HCT116 (cell line): Measurements from ENCODE around the gene NKX2-2. TPM values are rescaled to one million over a fixed set of nuclear protein-coding genes. Genes with fewer than 3 reads are reported as not detected.

Experiments used
- ATAC-seq: fragments of 200-7000 bp; cut with Tn5 transposase; 2 replicates; pipeline ENCODE4 v1.9.1; 2020; ENCODE audit warnings: mild to moderate bottlenecking, moderate library complexity
- BruUV-seq: library from RNA; stranded (reverse); fragments of 400-500 nt; replicated peaks from 2 replicates; lab custom pipeline; 2021; lab: Mats Ljungman, UMichigan
- CTCF ChIA-PET: fragments of 300-600 bp; sonication (Branson Sonifier 250); formaldehyde crosslinking; loops from one replicate; lab custom pipeline; 2021; ENCODE audit warnings: antibody characterized with exemption; lab: Charles Lee
- POLR2A ChIA-PET: fragments of 300-600, 350-600 bp; sonication (Branson Sonifier 250); formaldehyde crosslinking; loops from one replicate; lab custom pipeline; 2021; ENCODE audit warnings: antibody characterized with exemption; lab: Charles Lee
- RAD21 ChIA-PET, 2 experiments: fragments of 300-600 bp; sonication (Branson Sonifier 250); formaldehyde crosslinking; loops; one replicate each; lab custom pipeline; 2023; ENCODE audit warnings: low total read pairs in 2 of 2; ENCODE audit not compliant: uncharacterized antibody in 2 of 2, unreplicated experiment in 2 of 2, low non-redundant PET in 1 of 2; lab: Charles Lee
- DNase-seq: peaks from one replicate; pipeline ENCODE4 v3.0.0-alpha.2; 2010; ENCODE audit warnings: low read depth, low spot score
- H2AFZ ChIP-seq: fragments of 200-600 bp; shearing (Covaris generic), sonication (generic); 2 replicates; pipeline ENCODE4 v1.6.1; 2017; ENCODE audit warnings: low read depth, mixed run types, mixed read lengths, antibody characterized with exemption, low read length; ENCODE audit not compliant: poor library complexity, severe bottlenecking
- H3K27ac ChIP-seq: 2 replicates; pipeline ENCODE4 v1.5.1; 2012; ENCODE audit warnings: low read depth, low read length
- H3K27me3 ChIP-seq: fragments of 200-600 bp; sonication (generic); 2 replicates; pipeline ENCODE4 v1.6.1; 2016; ENCODE audit warnings: mixed run types, low read length, mixed read lengths; ENCODE audit not compliant: insufficient read depth
- H3K36me3 ChIP-seq, 2 experiments: fragments of 200-500 bp in 1 of 2; fragments of 200-600 bp in 1 of 2; sonication (Bioruptor generic) in 1 of 2; sonication (generic) in 1 of 2; 2 replicates each; pipeline versions ENCODE4 v1.5.1 to v1.6.1; 2014 to 2016; ENCODE audit warnings: low read length in 2 of 2, inconsistent platforms in 1 of 2, mixed read lengths in 1 of 2, mixed run types in 1 of 2; ENCODE audit not compliant: insufficient read depth in 2 of 2, control insufficient read depth in 1 of 2
- H3K4me1 ChIP-seq, 2 experiments: fragments of 200-600 bp in 1 of 2; sonication (generic) in 1 of 2; 2 replicates each; pipeline versions ENCODE4 v1.5.1 to v1.6.1; 2012 to 2017; ENCODE audit warnings: low read length in 2 of 2, inconsistent platforms in 1 of 2, mild to moderate bottlenecking in 1 of 2, mixed read lengths in 1 of 2, mixed run types in 1 of 2, moderate library complexity in 1 of 2; ENCODE audit not compliant: insufficient read depth in 2 of 2, control insufficient read depth in 1 of 2
- H3K4me2 ChIP-seq: fragments of 200-600 bp; sonication (generic); 2 replicates; pipeline ENCODE4 v1.6.1; 2017; ENCODE audit warnings: mixed run types, low read length, mixed read lengths
- H3K4me3 ChIP-seq, 2 experiments: fragments of 200-600 bp in 1 of 2; sonication (generic) in 1 of 2; replicated peaks in 1 of 2; 2 replicates each; pipeline ENCODE4 v1.5.1; 2011 to 2016; ENCODE audit warnings: low read length in 2 of 2, control low read depth in 1 of 2, low read depth in 1 of 2, mild to moderate bottlenecking in 1 of 2, mixed read lengths in 1 of 2, mixed run types in 1 of 2
- H3K79me2 ChIP-seq: fragments of 200-600 bp; sonication (generic); 2 replicates; pipeline ENCODE4 v1.6.1; 2017; ENCODE audit warnings: mild to moderate bottlenecking, mixed run types, low read length, moderate library complexity, mixed read lengths; ENCODE audit not compliant: insufficient read depth
- H3K9ac ChIP-seq: fragments of 200-600 bp; sonication (generic); 2 replicates; pipeline ENCODE4 v1.6.1; 2016; ENCODE audit warnings: low read length, mixed read lengths
- H3K9me2 ChIP-seq: fragments of 200-600 bp; sonication (generic), shearing (Covaris generic); 2 replicates; pipeline ENCODE4 v1.6.1; 2017; ENCODE audit warnings: mixed run types, mild to moderate bottlenecking, moderate library complexity; ENCODE audit not compliant: insufficient read depth
- H3K9me3 ChIP-seq, 2 experiments: fragments of 200-500 bp in 1 of 2; fragments of 200-600 bp in 1 of 2; sonication (Bioruptor generic) in 1 of 2; sonication (generic) in 1 of 2; 2 replicates each; pipeline ENCODE4 v1.6.1; 2014 to 2017; ENCODE audit warnings: low read length in 2 of 2, mixed read lengths in 2 of 2, inconsistent platforms in 1 of 2, low read depth in 1 of 2, mild to moderate bottlenecking in 1 of 2, mixed run types in 1 of 2, moderate library complexity in 1 of 2; ENCODE audit not compliant: control insufficient read depth in 1 of 2, insufficient read depth in 1 of 2
- H4K20me1 ChIP-seq: fragments of 200-600 bp; sonication (generic), shearing (Covaris generic); 2 replicates; pipeline ENCODE4 v1.6.1; 2017; ENCODE audit warnings: mixed run types, mild to moderate bottlenecking, moderate library complexity; ENCODE audit not compliant: insufficient read depth
- CBX3 ChIP-seq: IDR thresholded peaks from 2 replicates; pipeline ENCODE4 v1.6.1; 2012; ENCODE audit warnings: low read depth
- EGR1 ChIP-seq: IDR thresholded peaks from 2 replicates; pipeline ENCODE4 v1.6.1; 2012; ENCODE audit warnings: low read depth
- ELF1 ChIP-seq: IDR thresholded peaks from 2 replicates; pipeline ENCODE4 v1.6.1; 2012; ENCODE audit warnings: low read depth, borderline replicate concordance
- EZH2 ChIP-seq: fragments of 200-600 bp; sonication (generic); IDR thresholded peaks from 2 replicates; pipeline ENCODE4 v1.6.1; 2017; ENCODE audit warnings: antibody characterized with exemption, mixed run types
- EZH2phosphoT487 ChIP-seq: fragments of 200-600 bp; IDR thresholded peaks from 2 replicates; pipeline ENCODE4 v1.6.1; 2018; ENCODE audit warnings: antibody characterized with exemption, borderline replicate concordance
- FOSL1 ChIP-seq: IDR thresholded peaks from 2 replicates; pipeline ENCODE4 v1.6.1; 2012; ENCODE audit warnings: low read depth
- JUND ChIP-seq: IDR thresholded peaks from 2 replicates; pipeline ENCODE4 v1.6.1; 2012
- POLR2A ChIP-seq: IDR thresholded peaks from 2 replicates; pipeline ENCODE4 v1.7.0; 2011; ENCODE audit warnings: borderline replicate concordance; ENCODE audit not compliant: insufficient read depth, insufficient read length; ENCODE audit errors: extremely low read depth
- POLR2AphosphoS5 ChIP-seq: IDR thresholded peaks from 2 replicates; pipeline ENCODE4 v1.6.1; 2011; ENCODE audit warnings: mild to moderate bottlenecking, low read depth, low read length, moderate library complexity
- SIN3A ChIP-seq: IDR thresholded peaks from 2 replicates; pipeline ENCODE4 v1.6.1; 2012; ENCODE audit warnings: low read depth
- SP1 ChIP-seq: IDR thresholded peaks from 2 replicates; pipeline ENCODE4 v1.6.1; 2012; ENCODE audit warnings: low read depth
- SRF ChIP-seq: IDR thresholded peaks from 2 replicates; pipeline ENCODE4 v1.6.1; 2012; ENCODE audit warnings: low read depth
- TCF7L2 ChIP-seq: IDR thresholded peaks from 2 replicates; pipeline ENCODE4 v1.7.0; 2011; ENCODE audit warnings: borderline replicate concordance, inconsistent platforms; ENCODE audit not compliant: insufficient read depth, insufficient read length; ENCODE audit errors: extremely low read depth
- YY1 ChIP-seq: IDR thresholded peaks from 2 replicates; pipeline ENCODE4 v1.6.1; 2011; ENCODE audit warnings: low read length, low read depth, moderate library complexity, mild to moderate bottlenecking; ENCODE audit not compliant: insufficient replicate concordance; ENCODE audit errors: extremely low read depth
- ZFX ChIP-seq: fragments of 450-650 bp; IDR thresholded peaks from 2 replicates; pipeline ENCODE4 v1.6.1; 2017
- intact Hi-C: fragments of 100-400 bp; cut with micrococcal nuclease; formaldehyde crosslinking; loops from 2 replicates; pipeline ENCODE4 v1.10.0; 2022
- total RNA-seq: library from RNA; stranded (reverse); gene quantifications from one replicate; pipeline ENCODE4 v1.2.1, GENCODE V29; 2021; ENCODE audit not compliant: unreplicated experiment
- TF ChIP-seq, protein P1 (sequence below): IDR thresholded peaks from 2 replicates; pipeline ENCODE4 v1.6.1; 2012
- TF ChIP-seq, protein P2 (sequence below): IDR thresholded peaks from 2 replicates; pipeline ENCODE4 v1.6.1; 2012; ENCODE audit warnings: low read depth
- TF ChIP-seq, protein P3 (sequence below): IDR thresholded peaks from 2 replicates; pipeline ENCODE4 v1.6.1; 2012
- TF ChIP-seq, protein P4 (sequence below), 3 experiments: fragments of 200-600 bp in 1 of 3; sonication (generic) in 1 of 3; IDR thresholded peaks in 2 of 3; conservative IDR thresholded peaks in 1 of 3; 2 replicates each; pipeline ENCODE4 v1.5.1; 2012 to 2017; ENCODE audit warnings: low read depth in 2 of 3, low read length in 2 of 3, antibody characterized with exemption in 1 of 3, borderline replicate concordance in 1 of 3, control low read depth in 1 of 3, mild to moderate bottlenecking in 1 of 3, mixed read lengths in 1 of 3, mixed run types in 1 of 3, moderate library complexity in 1 of 3; ENCODE audit not compliant: insufficient read depth in 1 of 3
- TF ChIP-seq, protein P5 (sequence below): IDR thresholded peaks from 2 replicates; pipeline ENCODE4 v1.6.1; 2011; ENCODE audit warnings: mild to moderate bottlenecking, low read length, moderate library complexity; ENCODE audit not compliant: insufficient replicate concordance; ENCODE audit errors: extremely low read depth

Gene NKX2-2
- total RNA-seq, 1 experiment from 2014 or later: not detected

DNA sequence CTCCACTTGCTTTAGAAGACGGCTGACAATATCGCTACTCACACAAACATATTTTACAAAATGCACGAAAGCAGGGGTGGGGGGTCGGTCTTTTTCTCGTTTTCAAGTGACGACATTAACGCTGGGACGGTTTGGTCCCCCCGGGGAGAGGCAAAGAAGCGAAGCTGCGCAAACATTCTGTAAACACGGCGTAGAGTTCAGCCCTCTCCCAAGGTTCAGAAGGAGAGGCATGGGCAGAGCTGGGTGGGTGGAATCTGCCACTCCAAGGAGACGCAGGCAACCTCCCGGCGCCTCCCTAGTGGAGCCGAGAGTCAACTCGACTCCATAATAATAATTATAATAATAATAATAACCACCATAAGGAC, 2.4 kb downstream of the NKX2-2 start:
- Histone ChIP-seq H3K4me2 (no peak overlapping the region), H3K4me3 (no peak overlapping the region), H4K20me1 (no peaks in the 10 kb centered on the region), H2AFZ (no peak overlapping the region), H3K9ac (no peak overlapping the region), H3K4me1 (peaks cover 0 to 3% of the 10 kb centered on the region in 2 experiments; a peak in 1 of 4 replicates), H3K9me2 (no peaks in the 10 kb centered on the region), H3K27me3 (no peaks in the 10 kb centered on the region)
- ATAC-seq: no peak
- no peak for DNase-seq
- no TSS peak for BruUV-seq
- ChIA-PET CTCF (no interaction called here), POLR2A (no interaction called here)
- intact Hi-C loops: no loop called here
- TF ChIP-seq FOSL1: no peak
- no peak for TF ChIP-seq TCF7L2
- TF ChIP-seq ELF1: no peak
- TF ChIP-seq SP1: no peak
- no peak for TF ChIP-seq SIN3A
- no peak for TF ChIP-seq CBX3
- TF ChIP-seq, protein P1, sequence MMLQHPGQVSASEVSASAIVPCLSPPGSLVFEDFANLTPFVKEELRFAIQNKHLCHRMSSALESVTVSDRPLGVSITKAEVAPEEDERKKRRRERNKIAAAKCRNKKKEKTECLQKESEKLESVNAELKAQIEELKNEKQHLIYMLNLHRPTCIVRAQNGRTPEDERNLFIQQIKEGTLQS: no peak
- TF ChIP-seq, protein P2, sequence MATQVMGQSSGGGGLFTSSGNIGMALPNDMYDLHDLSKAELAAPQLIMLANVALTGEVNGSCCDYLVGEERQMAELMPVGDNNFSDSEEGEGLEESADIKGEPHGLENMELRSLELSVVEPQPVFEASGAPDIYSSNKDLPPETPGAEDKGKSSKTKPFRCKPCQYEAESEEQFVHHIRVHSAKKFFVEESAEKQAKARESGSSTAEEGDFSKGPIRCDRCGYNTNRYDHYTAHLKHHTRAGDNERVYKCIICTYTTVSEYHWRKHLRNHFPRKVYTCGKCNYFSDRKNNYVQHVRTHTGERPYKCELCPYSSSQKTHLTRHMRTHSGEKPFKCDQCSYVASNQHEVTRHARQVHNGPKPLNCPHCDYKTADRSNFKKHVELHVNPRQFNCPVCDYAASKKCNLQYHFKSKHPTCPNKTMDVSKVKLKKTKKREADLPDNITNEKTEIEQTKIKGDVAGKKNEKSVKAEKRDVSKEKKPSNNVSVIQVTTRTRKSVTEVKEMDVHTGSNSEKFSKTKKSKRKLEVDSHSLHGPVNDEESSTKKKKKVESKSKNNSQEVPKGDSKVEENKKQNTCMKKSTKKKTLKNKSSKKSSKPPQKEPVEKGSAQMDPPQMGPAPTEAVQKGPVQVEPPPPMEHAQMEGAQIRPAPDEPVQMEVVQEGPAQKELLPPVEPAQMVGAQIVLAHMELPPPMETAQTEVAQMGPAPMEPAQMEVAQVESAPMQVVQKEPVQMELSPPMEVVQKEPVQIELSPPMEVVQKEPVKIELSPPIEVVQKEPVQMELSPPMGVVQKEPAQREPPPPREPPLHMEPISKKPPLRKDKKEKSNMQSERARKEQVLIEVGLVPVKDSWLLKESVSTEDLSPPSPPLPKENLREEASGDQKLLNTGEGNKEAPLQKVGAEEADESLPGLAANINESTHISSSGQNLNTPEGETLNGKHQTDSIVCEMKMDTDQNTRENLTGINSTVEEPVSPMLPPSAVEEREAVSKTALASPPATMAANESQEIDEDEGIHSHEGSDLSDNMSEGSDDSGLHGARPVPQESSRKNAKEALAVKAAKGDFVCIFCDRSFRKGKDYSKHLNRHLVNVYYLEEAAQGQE: no peak
- TF ChIP-seq, protein P3, sequence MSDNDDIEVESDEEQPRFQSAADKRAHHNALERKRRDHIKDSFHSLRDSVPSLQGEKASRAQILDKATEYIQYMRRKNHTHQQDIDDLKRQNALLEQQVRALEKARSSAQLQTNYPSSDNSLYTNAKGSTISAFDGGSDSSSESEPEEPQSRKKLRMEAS: no peak
- no peak for TF ChIP-seq EZH2phosphoT487
- TF ChIP-seq, protein P4, sequence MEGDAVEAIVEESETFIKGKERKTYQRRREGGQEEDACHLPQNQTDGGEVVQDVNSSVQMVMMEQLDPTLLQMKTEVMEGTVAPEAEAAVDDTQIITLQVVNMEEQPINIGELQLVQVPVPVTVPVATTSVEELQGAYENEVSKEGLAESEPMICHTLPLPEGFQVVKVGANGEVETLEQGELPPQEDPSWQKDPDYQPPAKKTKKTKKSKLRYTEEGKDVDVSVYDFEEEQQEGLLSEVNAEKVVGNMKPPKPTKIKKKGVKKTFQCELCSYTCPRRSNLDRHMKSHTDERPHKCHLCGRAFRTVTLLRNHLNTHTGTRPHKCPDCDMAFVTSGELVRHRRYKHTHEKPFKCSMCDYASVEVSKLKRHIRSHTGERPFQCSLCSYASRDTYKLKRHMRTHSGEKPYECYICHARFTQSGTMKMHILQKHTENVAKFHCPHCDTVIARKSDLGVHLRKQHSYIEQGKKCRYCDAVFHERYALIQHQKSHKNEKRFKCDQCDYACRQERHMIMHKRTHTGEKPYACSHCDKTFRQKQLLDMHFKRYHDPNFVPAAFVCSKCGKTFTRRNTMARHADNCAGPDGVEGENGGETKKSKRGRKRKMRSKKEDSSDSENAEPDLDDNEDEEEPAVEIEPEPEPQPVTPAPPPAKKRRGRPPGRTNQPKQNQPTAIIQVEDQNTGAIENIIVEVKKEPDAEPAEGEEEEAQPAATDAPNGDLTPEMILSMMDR (IDR thresholded peaks at IDR 0.05 in 2 of 3, conservative IDR thresholded peaks at IDR 0.05 in 1 of 3; ENCODE audit: borderline replicate concordance in 1 of 3, insufficient read depth in 1 of 3, low read depth in 2 of 3, low read length in 2 of 3): no peak
- TF ChIP-seq, protein P5, sequence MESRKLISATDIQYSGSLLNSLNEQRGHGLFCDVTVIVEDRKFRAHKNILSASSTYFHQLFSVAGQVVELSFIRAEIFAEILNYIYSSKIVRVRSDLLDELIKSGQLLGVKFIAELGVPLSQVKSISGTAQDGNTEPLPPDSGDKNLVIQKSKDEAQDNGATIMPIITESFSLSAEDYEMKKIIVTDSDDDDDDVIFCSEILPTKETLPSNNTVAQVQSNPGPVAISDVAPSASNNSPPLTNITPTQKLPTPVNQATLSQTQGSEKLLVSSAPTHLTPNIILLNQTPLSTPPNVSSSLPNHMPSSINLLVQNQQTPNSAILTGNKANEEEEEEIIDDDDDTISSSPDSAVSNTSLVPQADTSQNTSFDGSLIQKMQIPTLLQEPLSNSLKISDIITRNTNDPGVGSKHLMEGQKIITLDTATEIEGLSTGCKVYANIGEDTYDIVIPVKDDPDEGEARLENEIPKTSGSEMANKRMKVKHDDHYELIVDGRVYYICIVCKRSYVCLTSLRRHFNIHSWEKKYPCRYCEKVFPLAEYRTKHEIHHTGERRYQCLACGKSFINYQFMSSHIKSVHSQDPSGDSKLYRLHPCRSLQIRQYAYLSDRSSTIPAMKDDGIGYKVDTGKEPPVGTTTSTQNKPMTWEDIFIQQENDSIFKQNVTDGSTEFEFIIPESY: no peak
- no peak for TF ChIP-seq POLR2A
- TF ChIP-seq YY1: no peak
- TF ChIP-seq EGR1: no peak
- no peak for TF ChIP-seq EZH2
- no peak for TF ChIP-seq POLR2AphosphoS5
- no peak for TF ChIP-seq ZFX
- TF ChIP-seq JUND: no peak
- no peak for TF ChIP-seq SRF
- TF ChIP-seq, all 23 proteins: peak for 0
- H3K79me2 ChIP-seq: no peaks in the 10 kb centered on the region
- H3K27ac ChIP-seq: no peak overlapping the region
- RAD21 ChIA-PET: no interaction called here
- no peaks in the 10 kb centered on the region for H3K9me3 ChIP-seq
- no peaks in the 10 kb centered on the region for H3K36me3 ChIP-seq
